Activated CD4-positive, CD25-positive, alpha-beta regulatory T cell (primary cell): ENCODE data around the gene TASP1.
"Not testable (repeated sequence)": the region's sequence is repeated elsewhere in the genome, so short reads cannot be mapped to it uniquely, and the experiment has no call there.

Source experiments
- DNase-seq, 4 experiments: peaks; one replicate each; lab custom pipeline; 2025; lab: John Stamatoyannopoulos, UW

Gene TASP1

DNA sequence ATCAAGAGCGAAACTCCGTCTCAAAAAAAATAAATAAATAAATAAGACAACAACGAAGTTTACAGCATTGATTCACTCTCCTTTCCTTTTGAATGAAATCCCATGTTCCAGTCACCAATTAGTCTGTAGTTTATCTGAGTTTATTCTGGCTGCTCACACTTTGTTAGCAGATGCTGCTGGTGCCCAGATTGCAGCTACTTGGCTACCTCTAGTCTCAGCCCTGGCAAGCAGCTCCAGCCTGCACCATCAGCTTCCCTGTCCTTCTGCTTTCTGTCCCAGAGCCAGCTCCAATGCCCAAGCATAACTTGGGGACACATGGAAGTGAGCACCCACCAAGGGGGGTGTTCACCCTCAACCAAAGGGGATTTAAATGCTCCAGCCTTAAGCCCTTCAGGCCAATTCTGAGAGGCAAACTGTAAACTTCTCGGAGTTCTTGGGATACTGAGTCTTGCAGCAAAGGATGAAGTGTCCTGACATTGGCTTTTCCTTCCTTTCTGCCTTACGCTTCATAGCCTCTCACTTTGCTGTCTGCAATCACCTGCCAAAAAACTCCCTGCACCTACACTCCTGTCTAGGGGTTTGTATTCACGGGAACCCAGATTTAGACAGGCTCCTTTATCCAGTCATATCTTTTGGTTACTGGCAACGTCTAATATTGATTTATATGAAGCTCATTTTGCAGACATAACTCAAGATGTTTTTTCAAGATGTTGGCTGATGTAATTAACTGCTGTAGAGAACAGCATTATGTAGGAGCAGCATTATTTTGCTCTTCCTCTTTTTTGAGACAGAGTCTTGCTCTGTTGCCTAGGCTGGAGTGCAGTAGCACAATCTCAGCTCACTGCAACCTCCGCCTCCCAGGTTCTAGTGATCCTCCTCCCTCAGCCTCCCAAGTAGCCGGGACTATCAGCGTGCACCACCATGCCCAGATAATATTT, 9.8 kb upstream of the TASP1 start:
- DNase-seq, result no peak

DNA sequence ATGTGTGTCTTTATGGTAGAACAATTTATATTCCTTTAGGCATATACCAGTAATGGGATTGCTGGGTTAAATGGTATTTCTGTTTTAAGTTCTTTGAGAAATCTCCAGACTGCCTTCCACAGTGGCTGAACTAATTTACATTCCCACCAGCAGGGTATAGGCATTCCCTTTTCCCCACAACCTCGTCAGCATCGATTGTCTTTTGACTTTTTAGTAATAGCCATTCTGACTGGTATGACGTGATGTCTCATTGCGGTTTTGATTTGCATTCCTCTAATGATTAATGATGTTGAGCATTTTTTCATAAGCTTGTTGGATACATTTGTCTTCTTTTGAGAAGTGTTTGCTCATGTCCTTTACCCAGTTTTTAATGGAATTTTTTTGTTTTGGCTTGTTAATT, 5.3 kb upstream of the TASP1 start:
- no peak for DNase-seq

DNA sequence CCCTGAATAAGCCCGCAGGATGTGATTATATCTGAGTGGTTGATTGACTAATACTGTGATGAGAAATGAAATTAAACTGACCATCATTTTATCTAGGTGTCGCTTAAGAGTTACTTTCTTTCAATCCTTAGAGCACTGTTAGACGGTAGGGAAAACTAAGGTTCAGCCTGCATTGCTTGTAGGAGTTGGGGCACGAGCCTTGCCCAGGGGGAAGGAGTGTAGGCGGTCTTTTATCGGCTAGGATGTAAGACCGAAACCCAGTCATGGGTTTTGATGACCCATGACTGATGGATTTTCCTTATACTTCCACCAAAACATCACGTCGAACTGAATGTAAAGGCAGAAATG, 392 bp upstream of the TASP1 start:
- no peak for DNase-seq

DNA sequence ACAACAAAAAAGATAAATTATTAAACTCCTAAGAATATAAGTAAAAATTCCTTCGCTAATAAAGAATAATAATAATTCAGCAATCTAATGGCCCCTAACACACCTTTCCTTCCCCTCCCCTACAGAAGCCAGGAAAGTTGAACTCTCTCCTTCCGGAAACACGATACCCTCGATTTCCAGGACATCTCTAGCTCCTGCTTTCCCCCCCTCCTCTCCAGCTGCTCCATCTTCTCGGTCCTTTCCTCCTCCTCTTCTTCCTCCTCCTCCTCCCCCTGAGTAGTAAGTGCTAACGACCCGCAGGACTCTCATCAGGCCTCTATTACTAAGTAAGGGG, 603 bp downstream of the TASP1 start:
- DNase-seq, result no peak

DNA sequence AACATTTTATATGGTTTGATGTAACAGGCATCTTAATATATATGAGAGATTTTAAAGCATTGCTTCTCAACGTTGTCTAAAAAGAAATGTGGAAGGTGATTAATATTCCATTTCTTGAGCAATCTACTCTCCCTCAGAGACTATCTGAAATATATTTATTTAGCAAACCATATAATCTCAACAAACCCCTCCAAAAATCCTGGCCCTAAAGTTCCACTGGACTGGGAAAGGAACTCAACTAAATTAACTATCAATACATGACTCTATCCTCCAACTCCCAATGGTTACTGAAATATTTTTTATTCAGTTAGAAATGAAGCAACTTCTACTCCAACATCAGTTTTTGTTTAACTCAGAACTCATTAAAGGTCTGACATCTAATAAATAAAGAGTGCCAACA, 6.3 kb downstream of the TASP1 start:
- no peak for DNase-seq

DNA sequence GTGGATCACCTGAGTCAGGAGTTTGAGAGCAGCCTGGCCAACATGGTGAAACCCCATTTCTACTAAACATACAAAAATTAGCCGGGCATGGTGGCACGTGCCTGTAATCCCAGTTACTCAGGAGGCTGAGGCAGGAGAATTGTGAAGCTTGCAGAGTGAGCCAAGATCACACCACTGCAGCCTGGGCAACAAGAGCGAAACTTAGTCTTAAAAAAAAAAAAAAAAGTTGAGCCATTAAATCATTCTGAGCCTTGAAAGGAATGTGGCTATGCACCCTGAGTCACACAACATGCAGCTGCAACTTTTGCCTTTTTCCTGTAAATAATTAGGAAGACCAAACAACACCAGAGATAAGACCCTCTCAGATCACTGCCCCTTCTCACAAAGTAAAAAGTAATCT, 11.2 kb downstream of the TASP1 start:
- not testable (repeated sequence) for DNase-seq

DNA sequence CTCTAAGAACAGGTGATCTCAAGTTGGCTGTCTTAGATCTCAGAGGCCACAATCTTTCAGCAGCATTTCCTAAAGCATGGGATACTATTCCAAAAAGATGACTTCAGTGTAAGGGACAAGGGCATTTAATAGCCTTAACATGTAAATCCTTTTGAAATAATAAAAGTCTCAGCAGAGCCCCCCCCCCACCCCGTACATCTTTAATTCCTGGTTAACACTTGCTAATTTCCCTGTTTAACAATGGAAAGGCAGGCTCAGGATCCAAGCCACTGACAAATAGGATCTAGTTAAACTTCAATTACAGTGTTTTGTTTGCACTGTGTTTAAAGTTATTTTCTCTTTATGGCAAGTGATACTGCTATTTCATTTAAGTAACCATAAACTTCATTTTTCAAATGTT, 12.0 kb downstream of the TASP1 start:
- no peak for DNase-seq

DNA sequence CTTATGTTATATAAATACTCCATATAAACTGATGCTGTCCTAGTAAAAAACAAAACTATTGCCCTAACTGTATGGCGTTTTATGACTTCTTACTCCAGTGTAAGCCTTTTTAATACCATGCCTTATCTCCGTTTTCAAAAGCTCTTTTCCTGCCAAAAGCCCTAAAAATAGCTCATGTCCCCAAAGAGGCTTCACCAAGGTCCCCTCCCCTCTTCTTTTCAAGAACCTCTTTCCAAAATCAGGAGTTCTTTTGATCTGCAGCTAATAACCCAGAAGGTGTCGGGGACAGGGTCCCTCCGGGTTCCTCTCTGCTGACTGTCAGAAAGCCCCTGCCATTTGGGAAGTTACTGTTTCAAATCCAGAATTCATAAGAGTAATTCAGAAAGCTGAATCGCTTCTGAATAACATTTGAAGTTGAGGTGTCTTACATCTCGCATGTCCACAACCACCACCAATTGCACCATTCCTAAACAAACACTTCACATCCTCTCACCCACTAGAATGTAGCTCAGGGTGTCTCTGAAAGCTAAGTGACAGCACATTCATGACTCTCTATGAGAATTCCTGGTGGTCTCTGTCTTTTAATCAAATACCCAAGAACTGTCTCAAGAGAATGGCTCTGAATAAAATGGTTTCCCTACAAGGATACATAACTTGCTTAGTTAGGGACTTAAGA, 13.3 kb downstream of the TASP1 start:
- DNase-seq, result no peak

DNA sequence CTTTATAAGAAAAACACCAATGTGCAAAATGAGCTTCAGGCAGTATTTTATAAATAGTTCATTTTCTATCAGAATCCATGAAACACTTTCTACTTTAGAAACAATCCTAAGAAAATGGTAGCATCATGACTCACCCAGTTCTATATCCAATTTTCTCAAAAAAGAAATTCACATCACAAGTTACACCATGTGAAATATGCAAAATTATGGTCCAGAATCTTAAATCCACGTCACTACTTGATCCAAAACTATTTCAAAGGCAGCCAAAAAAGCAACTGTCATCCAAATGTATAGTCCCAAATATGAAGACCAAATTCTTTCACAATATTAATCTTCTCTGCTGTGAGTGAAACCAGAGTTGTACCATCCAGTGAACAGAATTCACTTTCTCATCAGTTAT, 19.3 kb downstream of the TASP1 start:
- not testable (repeated sequence) for DNase-seq

DNA sequence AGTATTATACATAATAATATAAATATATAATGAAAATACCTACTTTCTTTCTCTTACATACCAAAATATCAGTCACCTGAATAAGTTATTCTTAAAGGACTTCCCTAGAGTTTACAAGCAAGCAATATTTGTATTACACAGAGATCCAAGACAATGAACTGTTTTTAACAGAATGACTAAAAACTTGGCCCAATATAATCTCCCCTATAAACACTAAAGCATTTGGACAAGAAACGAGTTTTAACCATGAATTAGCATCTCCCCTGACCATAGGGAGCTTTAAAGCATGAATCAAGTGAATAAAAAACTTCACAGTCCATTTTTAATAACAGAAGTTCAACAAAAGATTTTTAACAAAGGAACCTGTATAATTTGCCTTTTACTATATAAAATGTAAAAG, 20.3 kb downstream of the TASP1 start:
- not testable (repeated sequence) for DNase-seq

DNA sequence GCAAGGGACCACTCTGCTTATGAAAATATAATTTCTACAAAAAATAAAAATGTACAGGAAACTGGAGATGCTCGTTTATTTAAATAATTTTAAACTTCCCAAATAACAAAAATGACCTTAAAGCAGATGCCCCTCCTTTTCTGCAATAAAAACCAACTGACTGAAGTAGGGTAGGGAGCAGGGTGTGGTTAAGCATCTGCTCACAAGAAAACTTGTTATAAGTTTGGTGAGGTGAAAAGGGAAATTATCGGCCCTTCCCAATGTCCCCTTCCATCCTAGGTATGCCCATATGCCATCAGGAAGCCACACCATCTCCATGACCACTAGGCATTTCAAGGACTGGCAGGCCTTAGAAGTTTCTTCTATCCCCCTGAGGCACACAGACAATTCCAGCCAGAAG, 21.1 kb downstream of the TASP1 start:
- DNase-seq, result not testable (repeated sequence)

DNA sequence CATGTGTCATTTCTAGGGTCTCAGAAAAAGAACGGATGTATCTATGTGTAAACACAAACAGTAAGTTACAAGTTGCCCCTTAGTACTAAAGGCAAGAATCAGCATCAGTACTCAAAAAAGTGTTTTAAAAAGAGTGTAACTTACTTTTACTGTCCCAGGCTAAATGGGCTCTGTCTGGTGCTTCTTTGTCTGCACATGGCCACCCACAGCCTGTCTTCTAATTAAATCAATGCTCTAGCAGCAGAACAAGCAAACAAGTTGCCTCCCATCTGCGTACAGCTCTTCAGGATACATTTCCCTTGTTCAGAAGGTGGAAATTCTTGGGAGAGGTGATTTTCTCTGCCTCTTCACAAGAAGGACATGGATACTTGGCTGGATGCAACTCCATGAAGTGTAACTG, 22.0 kb downstream of the TASP1 start:
- not testable (repeated sequence) for DNase-seq

DNA sequence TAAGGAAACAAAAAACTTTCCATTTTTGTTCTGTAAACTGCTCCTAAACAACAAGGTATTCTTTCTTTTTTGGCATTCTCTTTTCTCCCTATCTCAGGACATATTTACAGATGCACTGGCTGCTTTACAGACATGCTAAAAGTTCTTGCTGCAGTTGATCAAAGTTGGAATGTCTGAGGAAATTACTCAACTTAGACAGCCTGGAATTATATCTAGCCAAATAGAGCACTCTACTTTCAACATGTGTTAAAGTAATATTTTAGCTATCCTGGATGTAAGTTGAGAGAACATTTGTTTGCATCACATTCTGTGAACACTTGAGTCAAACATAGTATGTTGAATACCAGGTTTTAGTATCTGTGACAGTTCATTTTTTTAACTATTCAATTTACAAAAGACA, 24.8 kb downstream of the TASP1 start:
- DNase-seq, result no peak

DNA sequence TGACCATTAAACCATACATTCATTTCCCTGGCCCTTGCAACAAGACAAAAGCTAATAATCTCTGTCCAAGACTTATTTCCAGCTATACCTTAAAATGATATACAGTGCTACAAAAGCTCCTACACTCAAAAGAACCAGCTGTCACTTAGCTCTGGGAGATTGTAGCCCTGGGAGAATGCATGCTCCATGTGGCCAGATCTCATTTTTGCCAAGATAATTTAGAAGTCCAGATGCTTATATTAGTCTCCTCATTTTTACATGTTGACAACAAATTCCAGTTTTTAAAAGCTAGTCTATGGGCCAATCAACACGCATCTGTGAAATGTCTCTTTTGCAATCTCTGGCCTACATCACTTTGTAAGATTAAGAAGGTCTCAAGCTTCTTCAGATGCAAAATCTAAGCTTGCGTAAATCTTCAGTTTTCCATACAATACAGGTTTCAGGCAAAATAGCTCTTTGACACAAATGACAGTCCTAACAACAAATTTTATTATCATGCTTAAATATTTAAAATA, 27.1 kb downstream of the TASP1 start:
- no peak for DNase-seq

DNA sequence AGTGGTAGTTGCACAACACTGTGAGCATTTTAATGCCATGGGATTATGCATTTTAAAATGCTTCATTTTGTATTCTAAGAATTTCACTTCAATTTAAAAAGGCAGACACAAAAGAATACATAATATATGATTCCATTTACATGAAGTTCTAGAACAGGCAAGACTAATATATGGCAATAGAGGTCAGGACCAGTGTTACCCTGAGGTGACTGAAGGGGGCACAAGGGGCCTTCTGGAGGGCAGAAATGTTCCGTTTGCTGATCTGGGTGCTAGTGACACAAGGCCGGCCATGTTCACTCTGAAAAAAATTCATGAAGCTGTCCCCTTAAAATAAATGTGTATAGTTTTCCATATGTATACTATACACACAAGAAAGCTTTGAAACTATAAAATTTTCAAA, 28.5 kb downstream of the TASP1 start:
- no peak for DNase-seq

DNA sequence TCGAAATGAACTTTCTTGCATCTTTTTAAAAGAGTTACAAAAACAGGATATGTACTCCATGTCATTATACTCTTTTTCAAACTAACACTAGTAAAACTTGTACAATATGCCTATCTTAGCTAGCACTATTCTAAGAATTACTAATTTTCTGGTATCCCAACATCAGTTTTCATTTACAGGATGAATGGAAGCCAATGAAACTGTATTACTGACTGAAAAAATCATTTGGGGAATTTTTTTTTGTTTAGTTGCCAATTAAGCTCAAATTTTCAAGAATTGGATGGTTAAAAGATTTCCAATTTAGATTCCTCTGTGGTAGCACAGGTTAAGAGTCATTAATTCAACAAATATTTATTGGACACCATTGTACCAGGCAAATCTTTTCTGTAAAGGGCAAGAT, 30.7 kb downstream of the TASP1 start:
- no peak for DNase-seq

DNA sequence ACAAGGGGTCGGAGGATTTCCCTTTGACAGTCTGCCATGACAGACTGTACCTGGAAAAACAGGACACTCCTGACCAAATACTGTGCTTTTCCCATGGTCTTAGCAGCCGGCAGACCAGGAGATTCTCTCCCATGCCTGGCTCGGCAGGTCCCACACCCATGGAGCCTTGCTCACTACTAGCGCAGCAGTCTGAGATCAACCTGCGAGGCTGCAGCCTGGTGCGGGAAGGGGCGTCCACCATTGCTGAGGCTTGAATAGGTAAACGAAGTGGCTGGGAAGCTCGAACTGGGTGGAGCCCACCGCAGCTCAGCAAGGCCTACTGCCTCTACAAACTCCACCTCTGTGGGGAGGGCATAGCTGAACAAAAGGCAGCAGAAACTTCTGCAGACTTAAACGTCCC, 45.3 kb downstream of the TASP1 start:
- not testable (repeated sequence) for DNase-seq

DNA sequence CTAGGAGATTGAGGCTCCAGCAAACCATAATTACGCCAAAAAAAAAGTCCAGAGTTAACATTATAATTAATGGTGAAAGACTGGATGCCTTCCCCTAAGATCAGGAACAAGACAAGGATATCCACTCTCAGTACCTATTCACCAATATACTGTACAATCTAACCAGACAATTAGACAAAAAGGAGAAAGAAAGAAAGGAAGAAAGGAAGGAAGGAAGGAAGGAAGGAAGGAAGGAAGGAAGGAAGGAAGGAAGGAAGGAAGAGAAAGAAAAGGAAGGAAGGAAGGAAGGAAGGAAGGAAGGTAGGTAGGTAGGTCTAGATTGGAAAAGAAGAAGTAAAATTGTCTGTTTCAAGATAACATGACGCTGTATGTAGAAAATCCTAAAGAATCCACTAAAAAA, 50.7 kb downstream of the TASP1 start:
- no peak for DNase-seq

DNA sequence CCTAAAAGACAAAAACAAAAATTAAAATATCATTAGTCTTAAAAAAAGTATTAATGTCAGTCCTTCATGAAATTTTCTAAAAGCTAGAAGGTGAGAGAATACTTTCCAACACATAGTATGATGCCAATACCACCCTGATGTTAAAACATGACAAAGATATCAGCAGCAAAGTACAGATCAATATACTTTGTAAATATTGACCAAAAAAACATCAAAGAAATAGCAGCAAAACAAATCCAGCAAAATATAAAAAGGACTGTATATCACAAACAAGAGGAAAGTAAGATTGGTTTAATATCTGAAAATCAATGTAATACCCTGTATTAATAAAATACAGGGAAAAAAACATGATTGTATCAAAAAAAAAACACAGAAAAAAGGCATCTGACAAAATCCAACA, 51.4 kb downstream of the TASP1 start:
- no peak for DNase-seq

DNA sequence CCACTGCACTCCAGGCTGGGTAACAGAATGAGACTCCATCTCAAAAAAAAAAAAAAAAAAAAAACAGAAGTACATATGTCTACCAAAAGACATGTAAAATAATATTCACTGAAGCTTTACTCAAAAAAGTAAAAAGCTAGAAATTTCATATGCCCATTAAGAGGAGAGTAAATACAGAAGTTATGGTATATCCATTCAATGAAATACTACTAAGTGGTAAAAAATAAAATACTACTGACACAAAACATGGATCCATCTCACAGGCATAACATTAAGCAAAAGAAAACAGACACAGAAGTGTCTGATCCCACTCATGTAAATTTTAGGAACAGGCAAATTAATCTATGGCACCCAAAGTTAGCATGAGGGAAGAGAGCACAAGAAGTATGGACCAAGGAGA, 52.6 kb downstream of the TASP1 start:
- no peak for DNase-seq

DNA sequence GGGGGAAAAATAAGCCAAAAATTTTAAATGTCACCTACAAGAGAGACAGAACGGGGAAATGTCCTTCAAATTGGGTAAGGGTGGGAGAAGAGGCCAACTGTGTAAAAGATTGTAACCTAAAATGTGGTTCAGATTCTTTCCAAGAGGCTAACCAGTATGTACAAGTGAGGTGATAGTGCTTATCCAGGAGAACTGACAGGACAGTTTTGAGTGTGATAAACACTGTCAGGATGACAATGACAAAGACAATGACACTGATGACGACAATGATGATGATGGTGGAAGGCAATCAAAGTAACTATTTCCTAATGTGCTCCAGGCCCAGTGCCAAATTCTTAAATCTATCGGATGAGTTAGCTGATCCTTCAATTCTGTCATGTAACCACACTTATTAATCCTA, 57.3 kb downstream of the TASP1 start:
- no peak for DNase-seq

DNA sequence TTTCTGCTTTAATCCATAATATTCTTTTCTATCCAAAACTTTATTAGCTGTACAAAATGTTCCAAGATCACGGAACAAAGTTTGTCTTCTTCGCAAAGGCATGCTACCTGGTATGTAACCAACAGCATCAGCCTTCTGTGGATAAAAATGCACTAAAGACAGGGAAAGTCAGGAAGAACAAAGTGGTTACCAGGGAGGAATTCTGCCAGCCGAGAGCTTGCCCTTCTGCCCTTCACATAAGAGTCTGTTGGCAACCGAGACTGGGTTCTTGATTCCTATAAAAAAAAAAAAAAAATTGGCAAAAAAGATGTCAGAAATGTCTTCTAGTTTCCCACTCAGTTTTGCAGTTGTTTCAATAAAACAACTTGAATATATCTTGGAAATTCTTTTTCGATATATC, 58.0 kb downstream of the TASP1 start:
- DNase-seq, result no peak

DNA sequence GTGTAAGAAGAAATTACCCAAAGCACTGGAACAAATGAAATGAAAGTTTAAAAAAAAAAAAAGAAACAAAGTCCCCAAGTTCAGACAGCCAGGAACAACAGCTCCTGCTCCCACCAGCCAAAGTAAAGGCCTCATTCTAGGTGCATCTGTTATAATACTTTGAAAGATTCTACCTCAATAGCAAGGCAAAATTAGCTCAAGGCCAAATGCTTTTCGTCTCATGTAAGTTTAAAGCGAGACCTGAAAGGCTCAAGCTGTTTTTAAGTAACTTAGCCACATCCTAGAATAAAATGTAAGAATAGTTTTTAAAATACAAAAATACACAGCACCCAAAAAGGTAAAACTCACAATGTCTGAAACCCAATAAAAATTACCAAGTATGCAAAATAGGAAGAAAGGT, 64.7 kb downstream of the TASP1 start:
- no peak for DNase-seq

DNA sequence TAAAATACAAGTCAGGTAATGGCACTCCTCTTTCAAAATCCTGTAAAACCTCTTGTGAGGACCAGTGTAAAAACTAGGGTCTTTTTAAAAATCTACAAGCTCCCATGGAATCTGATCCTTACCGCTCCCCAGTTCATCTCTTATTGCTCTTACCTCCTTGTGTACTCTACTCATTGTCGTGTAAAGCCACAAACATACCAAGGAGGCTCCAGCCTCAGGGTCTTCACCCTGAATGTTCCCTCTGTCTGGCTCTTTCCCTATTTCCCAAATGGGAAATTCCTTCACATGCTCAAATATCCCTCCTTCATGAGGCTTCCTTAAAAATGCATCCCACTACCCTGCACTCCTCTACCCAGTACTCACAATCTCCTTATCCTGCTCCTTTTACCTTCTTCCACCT, 67.1 kb downstream of the TASP1 start:
- DNase-seq, result no peak
